ENCODE data around the gene CCDC57.
"Not testable (repeated sequence)": the region's sequence is repeated elsewhere in the genome, so short reads cannot be mapped to it uniquely, and the experiment has no call there.

Gene CCDC57

DNA sequence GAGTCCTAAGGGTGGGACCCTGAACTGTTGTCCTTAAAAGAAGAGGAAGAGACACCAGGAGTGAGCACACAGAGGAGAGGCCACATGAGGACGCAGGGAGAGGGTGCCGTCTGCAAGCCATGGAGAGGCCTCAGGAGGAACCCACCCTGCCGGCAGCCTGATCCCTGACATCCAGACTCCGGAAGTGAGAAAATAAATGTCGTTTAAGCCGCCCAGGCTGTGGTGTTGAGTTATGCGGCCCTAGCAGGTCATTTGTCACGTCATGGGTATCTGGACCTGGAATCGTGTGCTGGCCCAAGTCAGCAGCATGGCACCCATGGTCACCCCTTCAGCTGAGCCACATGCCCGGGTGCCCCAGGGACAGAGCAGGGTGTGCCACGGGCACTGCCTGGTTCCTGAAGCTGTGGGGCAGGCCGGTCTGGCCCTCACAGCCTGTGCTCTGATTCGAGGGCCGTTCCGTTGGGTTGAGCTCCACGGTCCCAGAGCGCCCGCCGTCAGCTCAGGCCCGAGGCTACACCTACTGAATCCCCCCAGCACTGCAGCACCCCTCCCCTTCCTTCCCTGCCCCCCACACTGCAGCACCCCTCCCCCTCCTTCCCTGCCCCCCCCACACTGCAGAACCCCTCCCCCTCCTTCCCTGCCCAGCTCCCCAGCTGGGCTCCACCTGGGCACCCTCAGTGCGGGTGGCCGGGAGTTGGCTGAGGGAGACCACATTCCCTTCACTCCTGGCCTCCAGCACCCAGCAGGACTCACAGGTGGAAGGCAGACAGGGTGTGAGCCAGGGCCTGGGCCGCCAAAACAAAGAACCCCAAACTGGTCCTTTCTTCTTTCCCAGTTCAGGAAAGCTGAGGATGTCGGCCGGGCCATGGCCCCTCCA, 2.7 kb upstream of the CCDC57 start:
- TF ChIP-seq CTCF (IDR thresholded peaks at IDR 0.05; ENCODE audit: low read depth, low read length) (no peak), EZH2phosphoT487 (IDR thresholded peaks at IDR 0.05; ENCODE audit: low read depth) (no peak)
- peak overlapping the region; percentile 66 for H3K4me2 ChIP-seq (ENCODE audit: low read length)
- no peaks in the 10 kb centered on the region for H3K27me3 ChIP-seq (ENCODE audit: low read depth, low read length)
- H3K9me3 ChIP-seq (ENCODE audit: insufficient read depth, low read length) = no peaks in the 10 kb centered on the region
- H2AFZ ChIP-seq (ENCODE audit: low read depth, low read length) = 0 out of 2 replicates have a peak overlapping the region, but pooled peaks have one; percentile 44
- H3K4me1 ChIP-seq (ENCODE audit: low read length) = peaks cover 36% of the 10 kb centered on the region
- peak overlapping the region; percentile 80 for H3K27ac ChIP-seq (ENCODE audit: low read length)
- 0 out of 2 replicates have a peak overlapping the region, but pooled peaks have one; percentile 41 for H3K4me3 ChIP-seq (ENCODE audit: low read length)
- H3K36me3 ChIP-seq (replicated peaks; ENCODE audit: low read depth, low read length) = no peaks in the 10 kb centered on the region
- no peaks in the 10 kb centered on the region for H4K20me1 ChIP-seq (ENCODE audit: insufficient read depth, low read length)
- H3K9ac ChIP-seq (ENCODE audit: low read length) = peak overlapping the region; percentile 25; the same call in 1 of the 2 replicates
- H3K79me2 ChIP-seq (ENCODE audit: low read length) = peaks cover 14% of the 10 kb centered on the region

DNA sequence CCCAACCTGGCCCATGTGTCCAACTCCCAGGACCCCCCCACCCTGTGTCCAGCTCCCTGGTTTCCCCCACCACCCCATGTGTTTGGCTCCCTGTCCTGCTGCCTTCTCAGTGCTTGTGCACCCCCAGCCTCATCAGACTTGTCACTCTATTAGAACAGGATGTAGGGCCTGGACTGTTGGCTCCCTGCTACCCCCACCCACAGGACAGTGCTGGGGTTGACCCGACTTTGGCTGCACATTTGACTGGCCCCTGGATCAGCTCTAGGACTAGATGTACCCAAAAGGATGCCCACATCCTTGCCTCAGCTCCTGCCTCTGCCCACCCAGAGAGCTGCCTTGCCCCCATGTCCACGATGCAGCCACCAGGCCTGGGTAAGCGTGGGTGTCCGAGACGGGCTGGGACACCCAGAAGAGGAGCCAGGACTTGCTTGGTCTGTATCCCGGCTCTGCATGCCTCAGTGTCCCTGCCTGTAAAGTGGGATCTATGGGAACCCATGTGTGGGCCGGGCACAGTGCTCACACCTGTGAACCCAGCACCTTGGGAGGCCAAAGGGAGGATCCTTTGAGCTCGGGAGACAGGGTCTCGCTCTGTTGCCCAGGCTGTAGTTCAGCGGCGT, 1.5 kb upstream of the CCDC57 start:
- no peaks in the 10 kb centered on the region for H3K27me3 ChIP-seq (ENCODE audit: low read depth, low read length)
- H3K9ac ChIP-seq (ENCODE audit: low read length) = no peak overlapping the region; the same call in 1 of the 2 replicates
- TF ChIP-seq CTCF (IDR thresholded peaks at IDR 0.05; ENCODE audit: low read depth, low read length) (no peak), EZH2phosphoT487 (IDR thresholded peaks at IDR 0.05; ENCODE audit: low read depth) (no peak)
- peak overlapping the region; percentile 78 for H3K4me2 ChIP-seq (ENCODE audit: low read length)
- H3K79me2 ChIP-seq (ENCODE audit: low read length) = peaks cover 14% of the 10 kb centered on the region
- peaks cover 36% of the 10 kb centered on the region for H3K4me1 ChIP-seq (ENCODE audit: low read length)
- H3K4me3 ChIP-seq (ENCODE audit: low read length) = no peak overlapping the region; the same call in 1 of the 2 replicates
- H3K9me3 ChIP-seq (ENCODE audit: insufficient read depth, low read length) = no peaks in the 10 kb centered on the region
- no peak overlapping the region for H2AFZ ChIP-seq (ENCODE audit: low read depth, low read length)
- H3K27ac ChIP-seq (ENCODE audit: low read length) = no peak overlapping the region
- no peaks in the 10 kb centered on the region for H3K36me3 ChIP-seq (replicated peaks; ENCODE audit: low read depth, low read length)
- no peaks in the 10 kb centered on the region for H4K20me1 ChIP-seq (ENCODE audit: insufficient read depth, low read length)

- Histone ChIP-seq H3K4me3 (ENCODE audit: low read length) (peak overlapping the region; percentile 92), H3K27ac (ENCODE audit: low read length) (peak overlapping the region; percentile 47), H3K79me2 (ENCODE audit: low read length) (peaks cover 14% of the 10 kb centered on the region), H3K9ac (ENCODE audit: low read length) (peak overlapping the region; percentile 92), H3K9me3 (ENCODE audit: insufficient read depth, low read length) (no peaks in the 10 kb centered on the region), H3K27me3 (ENCODE audit: low read depth, low read length) (no peaks in the 10 kb centered on the region), H3K4me1 (ENCODE audit: low read length) (peaks cover 36% of the 10 kb centered on the region), H3K4me2 (ENCODE audit: low read length) (peak overlapping the region; percentile 78), H4K20me1 (ENCODE audit: insufficient read depth, low read length) (no peaks in the 10 kb centered on the region), H2AFZ (ENCODE audit: low read depth, low read length) (no peak overlapping the region; the same call in 1 of the 2 replicates), H3K36me3 (replicated peaks; ENCODE audit: low read depth, low read length) (no peaks in the 10 kb centered on the region)
- TF ChIP-seq EZH2phosphoT487 (IDR thresholded peaks at IDR 0.05; ENCODE audit: low read depth) = no peak
- no peak for TF ChIP-seq CTCF (IDR thresholded peaks at IDR 0.05; ENCODE audit: low read depth, low read length)
These were observed 789 bp upstream of the CCDC57 start for GRCh38 chr17:82213251-82214011.

DNA sequence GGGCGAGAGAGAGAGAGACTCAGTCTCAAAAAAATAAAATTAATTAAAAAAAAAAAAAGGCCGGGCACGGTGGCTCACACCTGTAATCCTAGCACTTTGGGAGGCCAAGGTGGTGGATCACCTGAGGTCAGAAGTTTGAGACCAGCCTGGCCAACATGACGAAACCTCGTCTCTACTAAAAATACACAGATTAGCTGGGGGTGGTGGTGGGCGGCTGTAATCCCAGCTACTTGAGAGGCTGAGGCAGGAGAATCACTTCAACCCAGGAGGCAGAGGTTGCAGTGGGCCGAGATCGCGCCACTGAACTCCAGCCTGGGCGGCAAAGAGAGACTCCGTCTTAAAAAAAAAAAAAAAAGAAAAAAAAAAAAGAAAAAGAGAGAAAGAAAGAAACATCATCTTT, 2.0 kb downstream of the CCDC57 start:
- H3K4me2 ChIP-seq (ENCODE audit: low read length); H4K20me1 ChIP-seq (ENCODE audit: insufficient read depth, low read length): not testable (repeated sequence)

More for the DNA sequence above, 2.0 kb downstream of the CCDC57 start:
- H2AFZ ChIP-seq (ENCODE audit: low read depth, low read length); H3K4me3 ChIP-seq (ENCODE audit: low read length); H3K9me3 ChIP-seq (ENCODE audit: insufficient read depth, low read length); H3K9ac ChIP-seq (ENCODE audit: low read length); H3K36me3 ChIP-seq (replicated peaks; ENCODE audit: low read depth, low read length); H3K27me3 ChIP-seq (ENCODE audit: low read depth, low read length); H3K27ac ChIP-seq (ENCODE audit: low read length): not testable (repeated sequence)
- Histone ChIP-seq H3K79me2 (ENCODE audit: low read length) (peaks cover 14% of the 10 kb centered on the region), H3K4me1 (ENCODE audit: low read length) (peaks cover 21% of the 10 kb centered on the region)

All from OCI-LY3 (cell line).